D721Med (cell line): ENCODE data around the gene LRRC49.

ENCODE experiments used
- DNase-seq: peaks from one replicate; pipeline ENCODE4 v3.0.0; 2011; ENCODE audit warnings: low spot score; ENCODE audit not compliant: insufficient read length
- FAIRE-seq: peaks from 2 replicates; lab custom pipeline; 2011; peaks lifted over from hg19 to GRCh38; lab: Jason Lieb, UNC
- TF ChIP-seq, protein P1 (sequence below): IDR thresholded peaks from 2 replicates; pipeline ENCODE4 v1.5.1; 2012; ENCODE audit warnings: mild to moderate bottlenecking, control low read depth; ENCODE audit not compliant: insufficient read depth; ENCODE audit errors: missing control alignments

The LRRC49 gene

DNA sequence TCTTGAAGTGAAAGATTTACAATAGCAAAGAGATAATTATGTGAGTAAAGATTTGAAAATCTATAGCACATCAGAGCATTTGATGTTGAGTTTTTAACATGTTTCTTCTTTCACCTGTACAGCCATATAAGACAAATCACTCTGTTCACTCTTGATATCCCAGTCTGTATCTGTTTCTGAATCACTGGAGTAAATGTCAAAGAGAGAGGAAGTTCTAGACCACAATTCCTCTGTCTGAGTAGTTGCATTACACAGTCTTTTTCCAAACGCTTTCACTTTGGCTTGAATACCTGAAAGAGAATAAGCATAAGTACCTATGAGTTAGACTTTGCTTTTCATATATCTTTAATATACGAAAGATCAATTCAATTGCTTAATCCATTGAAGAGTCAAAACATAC is 10.3 kb upstream of the LRRC49 start:
- TF ChIP-seq, protein P1, sequence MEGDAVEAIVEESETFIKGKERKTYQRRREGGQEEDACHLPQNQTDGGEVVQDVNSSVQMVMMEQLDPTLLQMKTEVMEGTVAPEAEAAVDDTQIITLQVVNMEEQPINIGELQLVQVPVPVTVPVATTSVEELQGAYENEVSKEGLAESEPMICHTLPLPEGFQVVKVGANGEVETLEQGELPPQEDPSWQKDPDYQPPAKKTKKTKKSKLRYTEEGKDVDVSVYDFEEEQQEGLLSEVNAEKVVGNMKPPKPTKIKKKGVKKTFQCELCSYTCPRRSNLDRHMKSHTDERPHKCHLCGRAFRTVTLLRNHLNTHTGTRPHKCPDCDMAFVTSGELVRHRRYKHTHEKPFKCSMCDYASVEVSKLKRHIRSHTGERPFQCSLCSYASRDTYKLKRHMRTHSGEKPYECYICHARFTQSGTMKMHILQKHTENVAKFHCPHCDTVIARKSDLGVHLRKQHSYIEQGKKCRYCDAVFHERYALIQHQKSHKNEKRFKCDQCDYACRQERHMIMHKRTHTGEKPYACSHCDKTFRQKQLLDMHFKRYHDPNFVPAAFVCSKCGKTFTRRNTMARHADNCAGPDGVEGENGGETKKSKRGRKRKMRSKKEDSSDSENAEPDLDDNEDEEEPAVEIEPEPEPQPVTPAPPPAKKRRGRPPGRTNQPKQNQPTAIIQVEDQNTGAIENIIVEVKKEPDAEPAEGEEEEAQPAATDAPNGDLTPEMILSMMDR, result no peak
- no peak for FAIRE-seq
- no peak for DNase-seq

DNA sequence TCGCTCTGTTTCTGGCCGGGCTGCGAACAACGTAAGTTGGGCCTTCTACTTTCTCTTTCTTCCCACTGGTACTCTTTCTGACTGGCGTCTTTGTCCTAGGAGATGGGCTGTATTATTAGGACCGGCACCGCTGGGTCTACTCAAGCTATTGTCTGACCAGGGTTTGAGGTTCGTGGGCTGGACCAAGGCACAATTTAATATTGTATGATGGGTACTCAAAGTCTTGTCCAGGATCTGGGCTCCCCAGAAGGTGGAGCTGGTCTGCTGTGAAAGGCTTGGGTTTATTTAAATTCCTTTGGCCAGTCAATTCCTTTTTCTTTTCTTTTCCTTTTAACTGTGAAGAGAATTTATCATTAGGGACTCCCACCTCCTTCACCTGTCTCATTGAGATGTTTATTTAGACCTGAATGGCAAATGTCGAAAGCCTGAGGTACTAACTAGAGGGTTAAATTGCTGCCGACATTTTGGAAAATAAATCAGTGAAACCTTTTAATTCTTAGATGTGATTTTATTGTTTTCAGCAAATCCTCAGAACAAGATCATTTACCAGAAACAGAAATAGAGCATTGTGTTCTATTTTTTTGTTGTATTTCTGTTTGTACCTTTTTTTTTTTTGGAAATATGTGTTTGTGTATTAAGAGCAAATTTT is 410 bp downstream of the LRRC49 start:
- no peak for DNase-seq
- TF ChIP-seq, protein P1, result peak; percentile 41
- FAIRE-seq, result no peak

DNA sequence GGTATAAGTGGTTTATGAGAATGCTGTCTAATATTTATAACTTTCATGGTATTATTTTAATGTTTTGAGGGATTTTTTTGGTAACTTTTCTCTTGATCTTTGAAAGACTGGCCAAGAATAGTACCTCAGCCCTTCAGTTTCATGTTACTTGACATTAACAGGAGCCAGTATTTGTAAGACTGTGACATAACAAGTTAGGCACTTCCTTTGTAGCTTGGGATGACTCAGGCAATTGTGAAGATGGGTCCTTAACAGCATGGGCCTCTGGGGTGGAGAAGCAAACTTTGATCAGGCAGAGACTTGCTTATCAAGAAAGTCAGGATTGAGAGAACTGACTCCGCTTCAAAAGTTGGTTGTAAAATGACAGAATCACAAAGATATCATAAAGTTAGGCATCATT is 9.5 kb downstream of the LRRC49 start:
- FAIRE-seq (no peak), DNase-seq (no peak)
- TF ChIP-seq, protein P1, result no peak

DNA sequence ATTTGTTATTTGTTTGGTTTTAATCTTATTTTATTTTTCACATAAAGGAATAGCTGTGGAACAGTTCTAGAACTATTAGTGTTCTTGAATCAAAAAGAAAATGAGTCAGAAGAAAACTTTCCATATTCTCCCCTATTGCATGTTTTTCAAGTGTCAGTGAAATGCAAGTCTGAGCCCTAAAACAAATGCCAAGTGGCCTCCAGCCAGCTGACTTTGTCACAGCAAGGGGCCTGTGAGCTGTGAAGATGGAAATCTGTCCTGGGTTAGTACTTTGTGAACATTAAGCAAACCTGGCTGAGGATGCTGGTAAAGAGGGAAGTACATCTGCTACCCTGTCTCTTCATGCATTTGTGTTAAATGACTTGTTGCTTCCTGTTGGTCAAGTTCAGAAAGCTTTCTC is 14.2 kb downstream of the LRRC49 start:
- DNase-seq, result no peak
- no peak for FAIRE-seq
- TF ChIP-seq, protein P1, result no peak

DNA sequence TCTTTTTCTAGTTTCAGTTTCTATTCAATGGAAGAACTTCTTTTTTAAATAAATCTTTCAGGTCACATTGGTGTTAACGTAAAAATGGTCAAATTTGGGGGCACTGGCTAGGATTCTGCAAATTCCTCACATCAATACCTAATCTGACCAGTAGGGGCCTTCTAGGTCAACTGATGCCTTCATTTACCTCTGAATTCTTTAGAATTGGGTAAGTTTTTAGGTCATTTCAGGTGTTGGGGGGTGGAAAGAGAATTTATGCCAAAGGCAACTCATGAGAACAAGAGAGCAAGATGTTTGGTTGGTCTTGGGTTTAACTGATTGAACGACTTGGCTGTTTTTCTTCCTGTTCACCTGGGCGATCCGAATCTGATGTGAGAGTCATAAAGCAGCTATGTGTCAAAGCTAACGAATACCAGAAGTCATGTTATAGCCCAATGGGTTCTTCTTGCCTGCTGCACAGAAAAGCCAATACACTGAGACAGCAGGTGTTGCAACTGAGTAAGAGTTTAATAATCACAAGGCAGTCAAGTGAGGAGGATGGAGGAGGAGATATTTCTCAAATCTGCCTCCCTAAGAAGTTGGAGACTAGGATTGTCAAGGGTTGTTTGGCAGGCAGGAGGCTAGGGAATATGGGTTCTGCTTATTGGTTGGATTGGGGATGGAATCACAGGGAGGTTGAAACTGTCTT is 15.3 kb downstream of the LRRC49 start:
- TF ChIP-seq, protein P1, result no peak
- FAIRE-seq (no peak), DNase-seq (no peak)

DNA sequence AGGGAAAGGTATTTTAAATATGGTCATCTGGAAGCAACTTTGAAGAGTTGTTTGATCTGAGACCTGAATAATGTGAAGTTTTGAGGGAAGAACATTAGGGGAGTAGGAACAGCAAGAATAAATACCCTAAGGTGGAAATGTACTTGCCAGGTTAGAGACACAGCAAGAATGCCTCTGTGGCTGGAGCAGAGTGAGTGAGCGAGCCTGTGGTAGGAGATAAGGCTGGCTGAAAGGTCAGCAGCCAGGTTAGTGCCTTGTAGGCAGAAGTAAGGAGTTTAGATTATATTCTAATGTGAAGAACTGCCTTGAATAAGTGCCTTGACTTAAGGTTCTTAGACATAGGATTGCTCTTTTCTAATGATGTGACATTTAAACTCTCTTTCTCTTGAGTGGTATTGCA is 18.3 kb downstream of the LRRC49 start:
- no peak for FAIRE-seq
- TF ChIP-seq, protein P1, result no peak
- DNase-seq, result no peak

DNA sequence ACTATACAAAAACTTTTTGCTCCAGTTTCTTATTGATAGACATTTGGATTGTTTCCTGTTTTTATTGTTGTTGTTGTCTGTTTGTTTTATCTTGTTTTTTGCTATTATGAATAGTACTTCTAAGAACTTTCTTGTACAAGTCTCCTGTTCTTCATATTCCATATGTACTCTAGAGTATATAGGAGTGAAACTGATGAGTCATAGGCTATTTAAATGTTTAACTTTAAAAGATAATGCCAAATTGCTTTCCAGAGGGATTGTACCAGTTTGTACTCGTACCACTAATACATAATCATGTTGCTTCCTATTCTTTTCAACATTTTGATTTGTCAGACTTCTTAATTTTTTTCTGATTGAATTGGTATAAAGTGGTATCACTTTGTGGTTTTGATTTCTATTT is 19.6 kb downstream of the LRRC49 start:
- no peak for DNase-seq
- no peak for FAIRE-seq
- TF ChIP-seq, protein P1, result no peak
